ENCODE data around the gene CCDC7.
"Not testable (repeated sequence)": the region's sequence is repeated elsewhere in the genome, so short reads cannot be mapped to it uniquely, and the experiment has no call there.

Gene CCDC7

GRCh38 chr10:32687546-32687945, 241.6 kb downstream of the CCDC7 start:
- Mint-ChIP-seq H3K9me3 (peaks cover 13% of the 10 kb centered on the region), H3K27ac (no peak overlapping the region), H3K36me3 (ENCODE audit: low read depth) (no peaks in the 10 kb centered on the region), H3K4me3 (no peak overlapping the region), H3K4me1 (no peaks in the 10 kb centered on the region), H3K27me3 (ENCODE audit: low read depth) (no peaks in the 10 kb centered on the region)
- no peak for TF ChIP-seq CTCF (IDR thresholded peaks at IDR 0.05; ENCODE audit: unreplicated experiment in 3 of 3)

- no peak overlapping the region for H3K27ac Mint-ChIP-seq
- no peaks in the 10 kb centered on the region for H3K4me1 Mint-ChIP-seq
- TF ChIP-seq CTCF (IDR thresholded peaks at IDR 0.05; ENCODE audit: unreplicated experiment in 3 of 3) = no peak
- no peaks in the 10 kb centered on the region for H3K27me3 Mint-ChIP-seq (ENCODE audit: low read depth)
- no peak overlapping the region for H3K4me3 Mint-ChIP-seq
- peaks cover 4% of the 10 kb centered on the region for H3K9me3 Mint-ChIP-seq
- H3K36me3 Mint-ChIP-seq (ENCODE audit: low read depth) = no peaks in the 10 kb centered on the region
Measured at GRCh38 chr10:32692174-32692573, 246.2 kb downstream of the CCDC7 start.

GRCh38 chr10:32693441-32693979, 247.6 kb downstream of the CCDC7 start:
- no peaks in the 10 kb centered on the region for H3K4me1 Mint-ChIP-seq
- H3K27me3 Mint-ChIP-seq (ENCODE audit: low read depth) = no peaks in the 10 kb centered on the region
- H3K36me3 Mint-ChIP-seq (ENCODE audit: low read depth) = peaks cover 3% of the 10 kb centered on the region
- H3K9me3 Mint-ChIP-seq = peaks cover 9% of the 10 kb centered on the region
- no peak for TF ChIP-seq CTCF (IDR thresholded peaks at IDR 0.05; ENCODE audit: unreplicated experiment in 3 of 3)
- no peak overlapping the region for H3K27ac Mint-ChIP-seq
- H3K4me3 Mint-ChIP-seq = no peak overlapping the region

- H3K4me1 Mint-ChIP-seq; H3K36me3 Mint-ChIP-seq (ENCODE audit: low read depth); H3K27me3 Mint-ChIP-seq (ENCODE audit: low read depth); H3K4me3 Mint-ChIP-seq; H3K27ac Mint-ChIP-seq: not testable (repeated sequence)
- H3K9me3 Mint-ChIP-seq = peaks cover 44% of the 10 kb centered on the region
Measured at GRCh38 chr10:32699683-32700082, 253.7 kb downstream of the CCDC7 start.

- Mint-ChIP-seq H3K9me3 (peaks cover 32% of the 10 kb centered on the region), H3K27ac (no peak overlapping the region), H3K4me1 (no peaks in the 10 kb centered on the region), H3K27me3 (ENCODE audit: low read depth) (no peaks in the 10 kb centered on the region), H3K4me3 (no peak overlapping the region), H3K36me3 (ENCODE audit: low read depth) (no peaks in the 10 kb centered on the region)
- TF ChIP-seq CTCF (IDR thresholded peaks at IDR 0.05; ENCODE audit: unreplicated experiment in 3 of 3) = no peak
Measured at GRCh38 chr10:32713560-32713959, 267.6 kb downstream of the CCDC7 start.

- Mint-ChIP-seq H3K9me3 (no peaks in the 10 kb centered on the region), H3K4me1 (no peaks in the 10 kb centered on the region), H3K27ac (no peak overlapping the region), H3K27me3 (ENCODE audit: low read depth) (no peaks in the 10 kb centered on the region), H3K4me3 (no peak overlapping the region), H3K36me3 (ENCODE audit: low read depth) (no peaks in the 10 kb centered on the region)
- no peak for TF ChIP-seq CTCF (IDR thresholded peaks at IDR 0.05; ENCODE audit: unreplicated experiment in 3 of 3)
Measured at GRCh38 chr10:32731527-32731926, 285.6 kb downstream of the CCDC7 start.
